Thymus (tissue), 11 donors: ENCODE results near the gene TRIML1. TPM values are rescaled to one million over a fixed set of nuclear protein-coding genes. Genes with fewer than 3 reads are reported as not detected.
"Not testable (repeated sequence)": the region's sequence is repeated elsewhere in the genome, so short reads cannot be mapped to it uniquely, and the experiment has no call there.

Source experiments
- DNase-seq, 9 donors: peaks; one replicate each; pipeline ENCODE4 v3.0.0-alpha.2; 2013; ENCODE audit warnings: low spot score in 9 of 9, low read depth in 6 of 9, missing footprints in 1 of 9
- H3K27ac ChIP-seq, 2 donors: one replicate each; pipeline ENCODE4 v1.5.1; 2013; ENCODE audit warnings: control low read depth in 1 of 2, low read depth in 1 of 2, low read length in 1 of 2, mild to moderate bottlenecking in 1 of 2, moderate library complexity in 1 of 2
- H3K27me3 ChIP-seq, 2 donors: one replicate each; pipeline ENCODE4 v1.5.1; 2013; ENCODE audit warnings: low read length in 1 of 2; ENCODE audit not compliant: control insufficient read depth in 2 of 2, insufficient read depth in 1 of 2
- H3K36me3 ChIP-seq, 2 donors: one replicate each; pipeline ENCODE4 v1.5.1; 2013; ENCODE audit warnings: low read length in 1 of 2, mild to moderate bottlenecking in 1 of 2, moderate library complexity in 1 of 2; ENCODE audit not compliant: control insufficient read depth in 2 of 2, insufficient read depth in 2 of 2
- H3K4me1 ChIP-seq, 2 donors: one replicate each; pipeline ENCODE4 v1.5.1; 2013; ENCODE audit warnings: low read length in 2 of 2; ENCODE audit not compliant: control insufficient read depth in 2 of 2, insufficient read depth in 2 of 2
- H3K4me3 ChIP-seq, 2 donors: one replicate each; pipeline ENCODE4 v1.5.1; 2013; ENCODE audit warnings: low read length in 2 of 2, control low read depth in 1 of 2, mild to moderate bottlenecking in 1 of 2
- H3K9me3 ChIP-seq, 2 donors: one replicate each; pipeline ENCODE4 v1.5.1; 2013; ENCODE audit warnings: low read length in 1 of 2, mild to moderate bottlenecking in 1 of 2; ENCODE audit not compliant: control insufficient read depth in 2 of 2, insufficient read depth in 1 of 2
- WGBS: extraction: QIAGEN DNeasy Blood & Tissue Kit; methylation state at CpG from one replicate; pipeline ENCODE4 v1.1.7; 2013; 5-methylcytosine and 5-hydroxymethylcytosine counted together
- polyA plus RNA-seq: library from polyadenylated mRNA; stranded (reverse); fragments of 200-250 nt; gene quantifications from one replicate; pipeline ENCODE4 v1.2.3, GENCODE V29; 2013
- total RNA-seq: library from RNA; stranded (reverse); fragments of 120-200 nt; gene quantifications from one replicate; pipeline ENCODE4 v1.2.4, GENCODE V29; 2013
- donor health status: healthy.

TRIML1 gene
- total and polyA plus RNA-seq, 2 donors = 0.18 TPM; not detected in 1

- H3K27ac ChIP-seq = no peak overlapping the region
- DNase-seq = no peak
- no peak overlapping the region for H3K4me3 ChIP-seq
- WGBS = 90% methylated on average over 10 of the region's 10 CpGs
- H3K9me3 ChIP-seq = peaks cover 4 to 45% of the 10 kb centered on the region in 2 donors
- H3K36me3 ChIP-seq = no peaks in the 10 kb centered on the region
- no peaks in the 10 kb centered on the region for H3K27me3 ChIP-seq
- no peaks in the 10 kb centered on the region for H3K4me1 ChIP-seq
These were observed 6.4 kb downstream of the TRIML1 start for GRCh38 chr4:188145601-188146000.

- no peaks in the 10 kb centered on the region for H3K27me3 ChIP-seq
- DNase-seq = no peak
- H3K9me3 ChIP-seq = peaks cover 4 to 45% of the 10 kb centered on the region in 2 donors
- no peak overlapping the region for H3K27ac ChIP-seq
- no peak overlapping the region for H3K4me3 ChIP-seq
- H3K36me3 ChIP-seq = no peaks in the 10 kb centered on the region
- H3K4me1 ChIP-seq = no peaks in the 10 kb centered on the region
- WGBS = 89% methylated on average over 11 of the region's 11 CpGs
These were observed 7.4 kb downstream of the TRIML1 start for GRCh38 chr4:188146618-188147017.

- H3K36me3 ChIP-seq = no peaks in the 10 kb centered on the region
- DNase-seq = no peak
- H3K27me3 ChIP-seq = no peaks in the 10 kb centered on the region
- H3K27ac ChIP-seq = no peak overlapping the region
- no peak overlapping the region for H3K4me3 ChIP-seq
- no peaks in the 10 kb centered on the region for H3K4me1 ChIP-seq
- WGBS = 95% methylated on average over 11 of the region's 11 CpGs
- peaks cover 4 to 45% of the 10 kb centered on the region in 2 donors for H3K9me3 ChIP-seq
These were observed 7.9 kb downstream of the TRIML1 start for GRCh38 chr4:188147176-188147575.

GRCh38 chr4:188147776-188148175, 8.5 kb downstream of the TRIML1 start:
- Histone ChIP-seq H3K4me1 (no peaks in the 10 kb centered on the region), H3K27ac (no peak overlapping the region), H3K4me3 (no peak overlapping the region), H3K9me3 (peaks cover 4 to 45% of the 10 kb centered on the region in 2 donors), H3K27me3 (no peaks in the 10 kb centered on the region), H3K36me3 (no peaks in the 10 kb centered on the region)
- WGBS = 94% methylated on average over 6 of the region's 6 CpGs
- DNase-seq = no peak

- Histone ChIP-seq H3K9me3 (peaks cover 0 to 33% of the 10 kb centered on the region in 2 donors), H3K27me3 (no peaks in the 10 kb centered on the region), H3K27ac (no peak overlapping the region), H3K4me1 (no peaks in the 10 kb centered on the region), H3K4me3 (no peak overlapping the region), H3K36me3 (no peaks in the 10 kb centered on the region)
- 91% methylated on average over 11 of the region's 11 CpGs for WGBS
- no peak for DNase-seq
These were observed 15.6 kb downstream of the TRIML1 start for GRCh38 chr4:188154668-188155405.

- H3K27me3 ChIP-seq = no peaks in the 10 kb centered on the region
- no peak overlapping the region for H3K27ac ChIP-seq
- H3K36me3 ChIP-seq = no peaks in the 10 kb centered on the region
- peaks cover 0 to 43% of the 10 kb centered on the region in 2 donors for H3K9me3 ChIP-seq
- no peak for DNase-seq
- no peak overlapping the region for H3K4me3 ChIP-seq
- H3K4me1 ChIP-seq = no peaks in the 10 kb centered on the region
- WGBS = 95% methylated on average over 10 of the region's 10 CpGs
These were observed 19.1 kb downstream of the TRIML1 start for GRCh38 chr4:188158336-188158735.

GRCh38 chr4:188159513-188160226, 20.4 kb downstream of the TRIML1 start:
- 96% methylated on average over 40 of the region's 40 CpGs for WGBS
- not testable (repeated sequence) for H3K27ac ChIP-seq, DNase-seq, H3K4me1 ChIP-seq, H3K36me3 ChIP-seq, H3K27me3 ChIP-seq, H3K4me3 ChIP-seq
- H3K9me3 ChIP-seq = peaks cover 0 to 44% of the 10 kb centered on the region in 2 donors

- H3K9me3 ChIP-seq = peaks cover 0 to 40% of the 10 kb centered on the region in 2 donors
- no peaks in the 10 kb centered on the region for H3K27me3 ChIP-seq
- H3K27ac ChIP-seq = no peak overlapping the region
- DNase-seq = no peak
- no peaks in the 10 kb centered on the region for H3K36me3 ChIP-seq
- WGBS = 74% methylated on average over 7 of the region's 7 CpGs
- H3K4me1 ChIP-seq = no peaks in the 10 kb centered on the region
- H3K4me3 ChIP-seq = no peak overlapping the region
These were observed 21.2 kb downstream of the TRIML1 start for GRCh38 chr4:188160406-188160805.

- no peaks in the 10 kb centered on the region for H3K4me1 ChIP-seq
- peaks cover 0 to 45% of the 10 kb centered on the region in 2 donors for H3K9me3 ChIP-seq
- no peaks in the 10 kb centered on the region for H3K36me3 ChIP-seq
- DNase-seq = no peak
- no peak overlapping the region for H3K27ac ChIP-seq
- H3K27me3 ChIP-seq = no peaks in the 10 kb centered on the region
- H3K4me3 ChIP-seq = no peak overlapping the region
- 76% methylated on average over 6 of the region's 6 CpGs for WGBS
These were observed 21.9 kb downstream of the TRIML1 start for GRCh38 chr4:188161167-188161566.
